H1 (cell line): ENCODE results near the gene MTF1. TPM values are rescaled to one million over a fixed set of nuclear protein-coding genes. Genes with fewer than 3 reads are reported as not detected.

Experiments used
- CTCF ChIA-PET: fragments of 300-600 bp; sonication (Branson Sonifier 250); formaldehyde crosslinking; loops from one replicate; lab custom pipeline; 2021; ENCODE audit not compliant: partially characterized antibody; lab: Charles Lee
- POLR2A ChIA-PET: fragments of 300-600 bp; sonication (Branson Sonifier 250); formaldehyde crosslinking; loops from one replicate; lab custom pipeline; 2021; ENCODE audit warnings: inconsistent platforms; ENCODE audit not compliant: partially characterized antibody; lab: Charles Lee
- DNase-seq, 2 experiments: peaks; one replicate each; pipeline versions ENCODE4 v3.0.0 to v3.0.0-alpha.2; 2010 to 2022; ENCODE audit warnings: low spot score in 2 of 2, low read depth in 1 of 2, mixed read lengths in 1 of 2
- FAIRE-seq: peaks from 2 replicates; lab custom pipeline; 2011; peaks lifted over from hg19 to GRCh38; lab: Jason Lieb, UNC
- H2AFZ ChIP-seq: 2 replicates; pipeline ENCODE4 v1.8.1; 2012; ENCODE audit warnings: low read length, inconsistent platforms
- H2AK5ac ChIP-seq: 2 replicates; pipeline ENCODE4 v1.6.1; 2013; ENCODE audit warnings: low read depth, low read length
- H2BK120ac ChIP-seq: replicated peaks from 2 replicates; pipeline ENCODE3; 2013; ENCODE audit warnings: low read depth, low read length, inconsistent platforms
- H2BK12ac ChIP-seq: 2 replicates; pipeline ENCODE4 v1.6.1; 2013; ENCODE audit warnings: low read depth, low read length
- H2BK15ac ChIP-seq: 2 replicates; pipeline ENCODE4 v1.6.1; 2013; ENCODE audit warnings: low read length
- H2BK20ac ChIP-seq: 2 replicates; pipeline ENCODE4 v1.6.1; 2013; ENCODE audit warnings: low read length
- H2BK5ac ChIP-seq: 2 replicates; pipeline ENCODE4 v1.6.1; 2013; ENCODE audit warnings: low read depth, low read length
- H3K14ac ChIP-seq: 2 replicates; pipeline ENCODE4 v1.6.1; 2013; ENCODE audit warnings: inconsistent platforms; ENCODE audit not compliant: insufficient read length
- H3K18ac ChIP-seq: 2 replicates; pipeline ENCODE4 v1.6.1; 2013; ENCODE audit warnings: low read length; ENCODE audit errors: extremely low read depth
- H3K23ac ChIP-seq: 2 replicates; pipeline ENCODE4 v1.6.1; 2013; ENCODE audit warnings: inconsistent platforms; ENCODE audit not compliant: insufficient read length
- H3K23me2 ChIP-seq: 2 replicates; pipeline ENCODE4 v1.6.1; 2013; ENCODE audit warnings: low read depth, low read length
- H3K27ac ChIP-seq: 2 replicates; pipeline ENCODE4 v1.6.1; 2011; ENCODE audit warnings: low read depth, low read length, inconsistent platforms
- H3K27me3 ChIP-seq, 4 experiments: replicated peaks in 1 of 4; 1 replicate in 1 of 4; 2 replicates in 3 of 4; pipeline versions ENCODE4 v1.6.1 to v1.8.1; 2011 to 2013; ENCODE audit warnings: low read length in 3 of 4, mild to moderate bottlenecking in 3 of 4, inconsistent platforms in 2 of 4, mixed read lengths in 2 of 4, moderate library complexity in 1 of 4; ENCODE audit not compliant: control insufficient read depth in 3 of 4, insufficient read depth in 3 of 4; ENCODE audit errors: extremely low read depth in 1 of 4
- H3K36me3 ChIP-seq, 4 experiments: 2 replicates each; pipeline versions ENCODE4 v1.6.1 to v1.8.1; 2011 to 2013; ENCODE audit warnings: mild to moderate bottlenecking in 4 of 4, low read length in 3 of 4, moderate library complexity in 2 of 4, control low read depth in 1 of 4, inconsistent platforms in 1 of 4; ENCODE audit not compliant: insufficient read depth in 4 of 4, control insufficient read depth in 2 of 4
- H3K4ac ChIP-seq: replicated peaks from 2 replicates; pipeline ENCODE3; 2013; ENCODE audit warnings: low read length, low read depth, mixed read lengths, inconsistent platforms; ENCODE audit not compliant: insufficient read length
- H3K4me1 ChIP-seq, 4 experiments: replicated peaks in 1 of 4; 1 replicate in 1 of 4; 2 replicates in 3 of 4; pipeline versions ENCODE4 v1.6.1 to v1.8.1; 2011 to 2013; ENCODE audit warnings: low read length in 3 of 4, inconsistent platforms in 2 of 4, mixed read lengths in 1 of 4; ENCODE audit not compliant: insufficient read depth in 4 of 4, control insufficient read depth in 3 of 4
- H3K4me2 ChIP-seq, 2 experiments: 2 replicates each; pipeline versions ENCODE4 v1.6.1 to v1.8.1; 2011 to 2013; ENCODE audit warnings: low read depth in 2 of 2, low read length in 2 of 2, control low read depth in 1 of 2, inconsistent platforms in 1 of 2, mild to moderate bottlenecking in 1 of 2; ENCODE audit not compliant: insufficient read depth in 1 of 2
- H3K4me3 ChIP-seq, 4 experiments: fragments of 200-600, 300-600 bp in 1 of 4; sonication (generic), shearing (Covaris generic), sonication (Bioruptor Twin) in 1 of 4; 2 replicates each; pipeline versions ENCODE4 v1.5.1 to v1.8.1; 2011 to 2016; ENCODE audit warnings: low read length in 4 of 4, low read depth in 3 of 4, control low read depth in 2 of 4, inconsistent platforms in 2 of 4, mild to moderate bottlenecking in 2 of 4, mixed read lengths in 1 of 4, moderate library complexity in 1 of 4; ENCODE audit not compliant: insufficient read depth in 2 of 4; ENCODE audit errors: extremely low read depth in 1 of 4
- H3K56ac ChIP-seq: replicated peaks from 2 replicates; pipeline ENCODE3; 2013; ENCODE audit warnings: low read depth, mild to moderate bottlenecking, mixed read lengths, low read length, inconsistent platforms; ENCODE audit not compliant: insufficient read length
- H3K79me1 ChIP-seq: 2 replicates; pipeline ENCODE4 v1.6.1; 2013; ENCODE audit warnings: low read depth, low read length, control low read depth
- H3K79me2 ChIP-seq, 2 experiments: 2 replicates each; pipeline versions ENCODE4 v1.6.1 to v1.8.1; 2012 to 2013; ENCODE audit warnings: low read length in 2 of 2, mild to moderate bottlenecking in 2 of 2, inconsistent platforms in 1 of 2; ENCODE audit not compliant: insufficient read depth in 2 of 2, control insufficient read depth in 1 of 2
- H3K9ac ChIP-seq, 4 experiments: replicated peaks in 1 of 4; 1 replicate in 1 of 4; 2 replicates in 3 of 4; pipeline versions ENCODE4 v1.6.1 to v1.8.1; 2011 to 2013; ENCODE audit warnings: low read depth in 3 of 4, low read length in 3 of 4, control low read depth in 2 of 4, mild to moderate bottlenecking in 2 of 4, moderate library complexity in 2 of 4, inconsistent platforms in 1 of 4; ENCODE audit errors: extremely low read depth in 1 of 4
- H3K9me3 ChIP-seq, 2 experiments: 2 replicates each; pipeline versions ENCODE4 v1.6.1 to v1.8.1; 2012 to 2013; ENCODE audit warnings: mild to moderate bottlenecking in 2 of 2, moderate library complexity in 2 of 2, control low read depth in 1 of 2, inconsistent platforms in 1 of 2, low read depth in 1 of 2, low read length in 1 of 2, mixed read lengths in 1 of 2; ENCODE audit not compliant: insufficient read depth in 2 of 2
- H4K20me1 ChIP-seq, 2 experiments: replicated peaks in 1 of 2; 2 replicates each; pipeline versions ENCODE3 to v1.8.1; 2011 to 2013; ENCODE audit warnings: inconsistent platforms in 2 of 2, low read length in 2 of 2, mild to moderate bottlenecking in 1 of 2; ENCODE audit not compliant: insufficient read depth in 2 of 2, control insufficient read depth in 1 of 2
- H4K5ac ChIP-seq: 2 replicates; pipeline ENCODE4 v1.6.1; 2013; ENCODE audit warnings: low read length, low read depth, mixed read lengths, inconsistent platforms; ENCODE audit not compliant: insufficient read length
- H4K8ac ChIP-seq: 2 replicates; pipeline ENCODE4 v1.8.0; 2013; ENCODE audit warnings: mild to moderate bottlenecking, moderate library complexity, low read length, inconsistent platforms; ENCODE audit not compliant: insufficient read depth; ENCODE audit errors: extremely low read depth
- H4K91ac ChIP-seq: replicated peaks from 2 replicates; pipeline ENCODE3; 2013; ENCODE audit warnings: low read length, mixed read lengths, inconsistent platforms; ENCODE audit not compliant: insufficient read length
- SP2 ChIP-seq: IDR thresholded peaks from 2 replicates; pipeline ENCODE4 v1.6.1; 2012; ENCODE audit warnings: mild to moderate bottlenecking, low read length, inconsistent platforms
- WGBS, 2 experiments: shearing (Covaris generic) in 1 of 2; methylation state at CpG; one replicate each; pipeline versions ENCODE4 v1.1.6 to v1.1.7; 2013 to 2015; ENCODE audit warnings: low lambda C conversion rate in 2 of 2, mixed read lengths in 2 of 2, inconsistent platforms in 1 of 2, low coverage in 1 of 2, missing lambda C conversion rate in 1 of 2; ENCODE audit not compliant: insufficient replicate concordance in 2 of 2, insufficient coverage in 1 of 2, insufficient read length in 1 of 2; ENCODE audit errors: extremely low coverage in 1 of 2, missing lambda C conversion rate in 1 of 2; 5-methylcytosine and 5-hydroxymethylcytosine counted together
- polyA plus RNA-seq, 7 experiments: library from polyadenylated mRNA; depleted of rRNA in 3 of 7; stranded (reverse) in 5 of 7; unstranded in 2 of 7; fragments of >200 nt in 5 of 7; fragments of 200-250 nt in 2 of 7; gene quantifications; 1 replicate in 5 of 7; 2 replicates in 1 of 7; 4 replicates in 1 of 7; pipeline versions ENCODE4 v1.2.1 to v1.2.3, GENCODE V29; 2011 to 2013; ENCODE audit warnings: missing spikeins in 2 of 7, mixed read lengths in 2 of 7
- total RNA-seq: library from RNA; stranded (reverse); fragmentation: NEBNext Ultra II Directional; extraction: Animal tissue kit (Norgen Biotek cat#: 25700); gene quantifications from 2 replicates; pipeline ENCODE4 v1.2.1, GENCODE V29; 2021

Gene MTF1
- total and polyA plus RNA-seq, 2 of the 8 experiments (the other 6 are each of a cell fraction or from before 2014, with no cell fraction given) = 4.0 to 15.5 TPM

GRCh38 chr1:37861151-37861550 is 1.8 kb upstream of the MTF1 start:
- FAIRE-seq = no peak
- Histone ChIP-seq H2AFZ (no peak overlapping the region), H2BK20ac (no peak overlapping the region)
- TF ChIP-seq SP2 = no peak

More at GRCh38 chr1:37861151-37861550, 1.8 kb upstream of the MTF1 start:
- no peak overlapping the region for H3K4ac ChIP-seq
- ChIA-PET POLR2A (no interaction called here), CTCF (interaction anchor here (0.7 to 3.9 kb wide), 6 partner anchors 11 to 62 kb away, joined by 3 to 22 read pairs (median 6); no protein-coding TSS in a partner anchor)
- no peaks in the 10 kb centered on the region for H3K9me3 ChIP-seq
- H3K18ac ChIP-seq = no peak overlapping the region
- 91% methylated on average over 4 of the region's 4 CpGs; no CpG with 5 or more reads in 1 of the 2 experiments for WGBS, 2 experiments
- H4K5ac ChIP-seq = no peak overlapping the region
- H3K23ac ChIP-seq = no peak overlapping the region
- no peak overlapping the region for H3K9ac ChIP-seq
- H2AK5ac ChIP-seq = no peak overlapping the region
- no peak overlapping the region for H2BK12ac ChIP-seq
- no peak overlapping the region for H2BK5ac ChIP-seq
- no peak overlapping the region; a peak in 1 of 4 replicates for H3K4me2 ChIP-seq
- H3K79me2 ChIP-seq = peaks cover 0 to 13% of the 10 kb centered on the region in 2 experiments; a peak in 3 of 4 replicates
- no peaks in the 10 kb centered on the region for H3K27me3 ChIP-seq
- 0 out of 2 replicates have a peak, but pooled peaks cover 2% of the 10 kb centered on the region for H3K79me1 ChIP-seq
- H3K4me1 ChIP-seq = no peaks in the 10 kb centered on the region
- H3K4me3 ChIP-seq = no peak overlapping the region
- H4K91ac ChIP-seq = no peak overlapping the region
- no peak overlapping the region for H2BK120ac ChIP-seq
- H3K27ac ChIP-seq = no peak overlapping the region
- no peak for DNase-seq
- peaks cover 0 to 1% of the 10 kb centered on the region in 2 experiments for H4K20me1 ChIP-seq
- H3K14ac ChIP-seq = no peak overlapping the region
- no peak overlapping the region for H3K56ac ChIP-seq
- H2BK15ac ChIP-seq = no peak overlapping the region
- peaks cover 8 to 21% (median 12%) of the 10 kb centered on the region in 4 experiments; a peak in 6 of 8 replicates for H3K36me3 ChIP-seq
- H4K8ac ChIP-seq = no peak overlapping the region
- no peaks in the 10 kb centered on the region; the same call in 1 of the 2 replicates for H3K23me2 ChIP-seq
